GM21528 (cell line): ENCODE data around the gene SPATA32.

Experiments
- ATAC-seq: cut with Tn5 transposase; IDR thresholded peaks from one replicate; pipeline ENCODE4 v1.9.1; 2021; ENCODE audit warnings: mild to moderate bottlenecking, moderate library complexity; ENCODE audit not compliant: unreplicated experiment, low FRiP score

SPATA32 gene

GRCh38 chr17:45221081-45222013 lies 40.5 kb downstream of the SPATA32 start, which contains the start of gene FMNL1:
Gene FMNL1, plus strand, starts transcription at chr17:45221885. Its CDS starts 240 bp downstream, at chr17:45222125.
- no peak for ATAC-seq

GRCh38 chr17:45220079-45220478 lies 41.8 kb downstream of the SPATA32 start:
- no peak for ATAC-seq

GRCh38 chr17:45218895-45219661 lies 42.8 kb downstream of the SPATA32 start:
- no peak for ATAC-seq
